Activated gamma-delta T cell (primary cell): ENCODE results near the gene NHEJ1.

Experiments
- DNase-seq: peaks from one replicate; lab custom pipeline; 2025; lab: John Stamatoyannopoulos, UW

The NHEJ1 gene

GRCh38 chr2:219087848-219088247 is 72.8 kb downstream of the NHEJ1 start:
- DNase-seq = no peak

DNA sequence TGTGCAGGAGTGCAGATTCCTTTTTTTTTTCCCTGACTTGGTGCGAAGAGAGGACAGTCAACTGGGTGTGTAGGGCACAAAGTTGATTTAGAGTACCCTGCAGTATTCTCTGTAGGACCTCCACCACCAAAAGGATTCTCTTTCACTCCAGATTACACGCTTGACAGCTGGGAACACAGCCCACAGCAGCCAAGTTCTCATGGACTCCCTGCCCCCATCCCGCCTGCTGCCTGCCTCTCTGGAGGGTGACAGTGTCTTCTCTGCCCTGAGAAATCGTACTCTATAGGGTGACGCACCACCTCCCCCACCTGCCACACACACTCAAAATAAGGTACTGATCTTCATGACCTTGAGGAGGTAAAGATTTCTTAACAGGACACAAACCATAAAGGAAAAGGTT is 73.3 kb downstream of the NHEJ1 start:
- no peak for DNase-seq

GRCh38 chr2:219086196-219086595 is 74.4 kb downstream of the NHEJ1 start:
- no peak for DNase-seq

DNA sequence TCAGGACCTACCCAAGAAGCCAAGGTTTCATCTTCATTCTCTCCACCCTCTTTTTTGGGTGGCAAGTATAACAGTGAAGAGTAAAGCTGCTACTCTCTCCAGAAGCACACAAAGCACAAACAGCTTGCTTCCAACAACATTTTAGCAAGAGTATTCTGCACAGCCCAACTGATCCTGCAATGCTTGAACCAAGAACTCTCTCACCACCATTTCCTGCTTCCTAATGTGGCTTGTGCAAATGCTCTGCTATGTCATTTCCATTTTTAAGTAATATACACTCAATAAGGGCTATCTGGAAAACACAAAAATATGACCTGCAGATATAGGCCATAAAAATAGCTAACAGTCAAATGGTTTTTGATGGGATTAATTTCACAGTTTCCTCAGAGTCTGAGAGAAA is 75.8 kb downstream of the NHEJ1 start:
- DNase-seq = no peak

- DNase-seq = no peak
Observed at GRCh38 chr2:219082332-219082958, 78.2 kb downstream of the NHEJ1 start.

DNA sequence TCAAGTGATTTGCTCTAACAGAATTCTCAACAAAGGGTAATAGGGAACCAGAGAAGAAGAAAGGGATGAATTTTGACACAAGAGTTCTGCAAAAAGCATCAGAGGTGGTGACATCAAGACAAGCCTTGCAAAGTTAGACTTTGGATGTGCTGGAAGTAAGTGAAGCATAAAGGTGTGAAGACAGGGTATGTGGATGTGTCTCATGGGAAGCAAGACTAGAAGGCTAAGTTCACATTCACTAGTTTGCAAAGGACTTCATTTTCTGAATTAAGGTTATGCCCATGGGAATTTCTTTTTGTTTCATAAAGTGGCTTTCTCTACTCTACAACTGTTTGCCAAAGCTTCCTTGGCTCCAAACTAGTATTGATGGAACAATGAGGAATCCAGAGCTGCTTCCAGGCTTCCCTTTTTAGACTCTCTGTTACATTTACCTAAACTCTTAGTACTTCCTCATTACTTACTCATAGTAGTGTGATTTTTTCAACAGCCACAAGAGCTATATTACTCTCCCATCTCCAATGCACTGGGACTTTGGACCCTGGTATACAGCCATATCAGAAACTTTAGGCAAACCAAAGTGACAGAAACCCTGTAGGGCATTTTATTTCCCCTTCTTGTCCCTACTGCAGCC is 78.8 kb downstream of the NHEJ1 start:
- DNase-seq = no peak

GRCh38 chr2:219081096-219081495 is 79.5 kb downstream of the NHEJ1 start:
- no peak for DNase-seq

GRCh38 chr2:219079417-219079816 is 81.2 kb downstream of the NHEJ1 start:
- DNase-seq = no peak

DNA sequence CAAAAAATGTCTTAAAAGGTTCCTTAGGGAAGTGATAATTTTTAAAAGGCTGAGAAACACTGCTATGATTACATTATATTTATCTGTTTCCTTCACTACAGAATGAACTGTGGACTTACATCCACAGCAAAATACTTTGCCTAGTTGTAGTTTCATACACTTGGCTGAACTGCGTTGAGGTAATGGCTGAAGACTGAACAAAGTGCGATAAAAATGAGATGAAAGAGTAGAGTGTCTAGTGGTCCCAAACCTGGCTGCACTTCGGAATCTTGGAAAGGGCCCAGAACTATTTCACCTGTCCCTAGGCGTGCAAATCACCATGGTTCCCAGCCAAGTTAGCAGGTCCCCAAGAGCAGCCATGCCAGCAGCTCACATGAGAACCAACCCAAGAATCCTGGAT is 81.7 kb downstream of the NHEJ1 start:
- no peak for DNase-seq

- no peak for DNase-seq
Observed at GRCh38 chr2:219078126-219078525, 82.5 kb downstream of the NHEJ1 start.

DNA sequence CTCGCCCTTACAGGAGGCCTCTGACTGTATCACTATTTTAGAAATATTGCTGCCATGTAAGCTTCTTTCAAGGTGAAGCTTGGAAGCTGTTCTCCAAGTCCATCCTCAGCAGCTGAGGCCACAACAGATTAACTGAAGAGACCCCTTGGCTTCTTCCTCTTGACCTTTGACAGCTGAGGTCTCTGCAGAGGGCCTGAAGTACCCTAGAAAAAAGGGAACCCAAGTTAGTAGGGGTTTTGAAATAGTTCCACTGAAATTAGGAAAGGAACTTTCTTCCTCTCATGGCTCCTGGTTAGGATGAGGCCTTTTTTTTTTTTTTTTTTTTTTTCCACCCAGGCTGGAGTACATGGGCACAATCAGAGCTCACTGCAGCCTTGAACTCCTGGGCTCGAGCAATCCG is 84.4 kb downstream of the NHEJ1 start:
- DNase-seq = no peak

GRCh38 chr2:219073413-219074129 is 87.0 kb downstream of the NHEJ1 start:
- no peak for DNase-seq

DNA sequence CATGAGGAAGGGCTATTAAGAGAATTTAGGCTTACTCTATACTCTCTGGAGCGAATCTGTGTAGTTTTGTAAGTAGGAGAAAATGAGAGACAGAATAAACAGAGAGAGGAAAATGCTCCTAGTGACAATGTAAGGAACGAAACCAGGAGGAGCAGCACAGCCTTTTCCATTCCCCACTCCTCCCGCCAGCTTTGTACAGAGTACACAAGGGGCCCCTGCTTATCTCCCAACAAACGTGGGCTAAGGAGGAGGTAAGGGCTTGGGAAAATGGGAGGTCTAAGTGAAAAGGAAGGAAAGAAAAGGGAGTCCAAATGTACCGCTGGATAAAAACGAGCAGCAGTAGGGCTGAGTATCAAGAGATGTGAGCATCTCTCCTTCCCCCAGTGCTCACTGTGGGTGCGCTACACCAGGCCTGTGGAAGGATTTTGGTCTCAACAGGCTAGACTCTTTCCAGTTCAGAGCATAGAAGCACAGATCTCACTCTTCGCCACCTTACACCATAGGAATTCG is 87.8 kb downstream of the NHEJ1 start:
- DNase-seq = no peak

GRCh38 chr2:219071131-219071816 is 89.3 kb downstream of the NHEJ1 start:
- no peak for DNase-seq

DNA sequence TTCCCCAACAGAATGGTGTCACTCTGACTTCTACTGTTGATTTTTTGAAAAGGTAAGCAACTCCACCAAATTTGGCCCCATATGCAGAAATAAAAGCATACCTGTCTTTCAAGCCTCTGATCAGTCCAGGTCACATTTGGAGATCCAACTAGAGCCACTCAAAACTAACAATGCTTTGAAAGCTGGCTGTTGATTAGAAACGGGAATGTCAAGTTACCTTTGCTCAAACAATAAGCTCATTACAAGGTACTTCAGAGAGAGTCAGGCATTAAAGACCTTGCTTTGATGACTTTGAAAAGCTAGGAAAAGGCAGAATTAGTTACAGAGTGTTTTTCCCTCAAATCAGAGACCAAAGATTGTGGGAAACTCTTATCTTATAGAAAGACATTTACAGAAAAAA is 95.1 kb downstream of the NHEJ1 start:
- DNase-seq = no peak

DNA sequence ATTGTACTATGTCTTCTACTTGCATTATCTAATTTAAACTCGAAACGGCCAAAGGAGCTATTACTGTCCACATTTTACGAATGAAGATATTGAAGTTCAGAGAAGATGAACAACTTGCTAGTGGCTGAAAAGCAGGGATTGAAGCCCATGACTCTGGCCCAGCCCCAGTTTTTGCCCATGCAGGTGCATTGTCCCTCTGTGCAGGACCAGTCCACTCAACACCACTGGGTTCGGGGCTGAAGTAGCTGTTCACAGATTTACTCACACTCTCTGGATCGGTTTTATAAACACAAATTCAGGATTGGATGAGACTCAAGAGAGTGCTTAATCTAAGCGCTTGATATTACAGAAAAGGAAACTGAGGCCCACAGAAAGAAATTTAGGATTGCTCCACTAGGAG is 98.5 kb downstream of the NHEJ1 start:
- no peak for DNase-seq

GRCh38 chr2:219060821-219061791 is 99.5 kb downstream of the NHEJ1 start, which contains the start of gene IHH:
IHH (minus strand) TSS chr2:219060921; CDS start chr2:219060467, 454 bp downstream.
- no peak for DNase-seq

- no peak for DNase-seq
Observed at GRCh38 chr2:219059725-219060682, 100.6 kb downstream of the NHEJ1 start.

- DNase-seq = no peak
Observed at GRCh38 chr2:219059375-219059724, 101.3 kb downstream of the NHEJ1 start.
